Activated CD4-positive, alpha-beta T cell treated with anti-CD3 and anti-CD28 coated beads for 1 hour (primary cell): Measurements from ENCODE around the gene USP49.

Experiments used
- DNase-seq: peaks from one replicate; pipeline ENCODE4 v3.0.0-alpha.2; 2020

Gene USP49

DNA sequence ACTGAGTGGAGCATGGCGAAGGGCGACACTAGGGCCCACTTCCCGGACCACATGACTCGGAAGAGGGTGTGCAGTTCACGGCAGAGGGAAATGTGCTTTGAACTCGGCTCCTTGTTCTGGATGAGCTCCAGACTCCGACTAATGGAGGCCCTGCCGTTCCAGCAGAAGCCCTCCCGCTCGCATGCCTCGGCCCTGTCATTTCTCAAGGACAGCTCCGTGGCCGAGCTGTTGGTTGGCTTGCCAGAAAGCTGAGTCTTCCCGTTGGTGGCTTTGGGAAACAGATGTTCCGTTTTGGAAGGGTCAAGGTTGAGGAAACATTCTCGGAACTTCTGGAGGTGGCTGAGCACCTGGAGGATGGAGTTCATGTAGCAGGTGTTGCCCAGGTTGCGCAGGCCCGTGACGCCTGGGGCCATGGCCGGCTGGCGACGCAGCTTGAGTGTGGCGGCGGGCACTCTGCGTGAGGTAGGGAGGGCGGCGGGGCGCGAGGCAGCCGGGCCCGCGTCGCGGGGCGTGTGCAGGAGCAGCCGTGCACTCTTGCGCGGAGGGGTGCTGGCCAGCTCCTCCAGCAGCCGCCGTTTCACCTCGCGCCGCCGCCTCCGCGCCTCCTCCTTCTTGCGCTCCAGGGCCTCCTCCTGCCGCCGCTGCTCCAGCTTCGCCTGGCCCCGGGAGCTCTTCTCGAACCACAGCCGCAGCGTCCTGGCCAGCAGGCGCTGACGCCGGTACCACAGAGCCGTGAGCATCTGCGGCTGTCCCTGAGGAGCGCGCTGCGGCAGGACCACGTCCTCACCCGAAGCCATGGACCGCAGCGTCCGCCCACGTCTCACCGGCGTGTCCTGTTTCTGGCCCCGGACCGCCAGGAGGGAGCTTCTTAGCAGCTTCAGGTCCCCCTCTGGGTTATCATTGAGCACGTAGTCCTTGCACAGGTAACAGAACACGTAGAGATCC lies 89.1 kb downstream of the USP49 start:
- DNase-seq: no peak

DNA sequence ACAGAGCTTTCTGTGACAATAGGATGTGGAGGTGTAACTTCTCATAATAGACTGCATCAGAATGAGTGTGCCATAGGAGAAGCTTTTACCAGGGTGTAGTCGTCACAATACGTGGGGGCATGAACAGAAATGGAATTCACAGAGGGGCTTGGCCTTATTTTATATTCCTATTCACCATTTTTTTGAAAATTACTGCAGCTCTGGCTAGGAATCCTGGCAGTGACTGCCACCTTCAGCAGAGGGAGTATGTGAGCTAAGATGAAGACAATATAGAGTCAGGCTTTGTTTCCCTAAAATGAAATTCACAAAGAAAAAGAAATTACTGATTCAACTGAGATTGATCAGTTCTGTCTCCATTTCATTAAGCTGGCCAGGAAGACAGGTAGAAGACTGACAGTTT lies 93.8 kb downstream of the USP49 start:
- no peak for DNase-seq

DNA sequence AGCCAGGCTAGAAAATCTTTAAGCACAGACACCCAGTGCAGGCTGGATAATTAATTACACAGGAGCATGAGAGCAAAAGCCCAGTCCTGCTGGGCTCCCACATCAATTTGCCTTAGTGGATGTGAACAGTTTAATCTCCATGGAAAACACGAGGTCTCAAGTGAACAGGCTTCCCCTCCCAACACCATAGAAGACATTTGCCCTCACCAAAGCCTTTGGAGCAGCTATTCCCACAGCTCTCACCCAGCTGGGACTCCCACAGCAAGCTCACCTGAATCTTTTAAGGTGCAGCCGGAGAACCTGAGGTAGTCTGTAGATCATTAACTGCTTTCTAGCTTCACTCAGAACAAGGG lies 95.6 kb downstream of the USP49 start:
- DNase-seq: no peak

DNA sequence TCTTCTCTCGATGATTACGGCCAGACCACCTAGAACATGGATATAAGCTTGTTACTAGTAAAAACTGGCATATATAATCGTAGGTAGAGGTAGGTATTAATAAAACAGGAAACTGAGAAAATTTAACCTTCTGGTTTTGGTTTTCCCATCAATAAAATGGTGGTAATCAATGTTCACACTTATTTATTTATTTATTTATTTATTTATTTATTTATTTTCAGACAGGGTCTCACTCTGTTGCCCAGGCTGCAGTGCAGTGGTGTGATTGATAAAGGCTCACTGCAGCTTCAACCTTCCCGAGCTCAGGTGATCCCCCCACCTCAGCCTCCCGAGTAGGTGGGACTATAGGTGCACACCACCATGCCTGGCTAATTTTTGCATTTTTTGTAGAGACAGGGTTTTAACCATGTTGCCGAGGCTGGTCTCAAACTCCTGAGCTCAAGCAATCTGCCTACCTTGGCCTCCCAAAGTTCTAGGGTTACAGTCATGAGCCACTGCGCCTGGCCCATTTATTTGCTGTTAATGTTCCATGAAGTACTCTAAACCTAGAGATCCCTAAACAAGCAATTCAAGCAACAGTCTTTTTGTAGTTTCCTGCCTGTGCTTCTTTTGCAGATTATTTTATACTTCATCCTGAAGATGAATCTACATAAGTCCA lies 96.1 kb downstream of the USP49 start:
- DNase-seq: no peak

DNA sequence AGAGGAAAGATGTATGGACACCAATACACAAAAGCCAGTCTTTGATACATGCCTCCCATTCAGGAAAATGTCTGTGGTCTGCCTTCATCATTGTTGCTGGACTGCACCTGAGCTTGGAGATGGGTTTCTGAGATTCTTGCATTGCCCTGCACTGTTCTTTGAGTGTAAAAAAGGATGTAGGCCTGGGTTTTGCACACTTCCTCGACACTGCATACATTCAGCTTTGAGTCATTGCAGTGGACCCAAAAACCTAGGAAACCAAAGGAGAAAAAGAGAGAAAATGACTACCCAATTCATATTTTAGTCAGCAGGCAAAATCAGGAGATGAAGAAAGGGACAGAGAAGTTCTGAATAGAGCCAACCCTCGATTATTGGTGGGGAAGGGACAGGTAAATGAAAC lies 98.7 kb downstream of the USP49 start:
- DNase-seq: no peak

DNA sequence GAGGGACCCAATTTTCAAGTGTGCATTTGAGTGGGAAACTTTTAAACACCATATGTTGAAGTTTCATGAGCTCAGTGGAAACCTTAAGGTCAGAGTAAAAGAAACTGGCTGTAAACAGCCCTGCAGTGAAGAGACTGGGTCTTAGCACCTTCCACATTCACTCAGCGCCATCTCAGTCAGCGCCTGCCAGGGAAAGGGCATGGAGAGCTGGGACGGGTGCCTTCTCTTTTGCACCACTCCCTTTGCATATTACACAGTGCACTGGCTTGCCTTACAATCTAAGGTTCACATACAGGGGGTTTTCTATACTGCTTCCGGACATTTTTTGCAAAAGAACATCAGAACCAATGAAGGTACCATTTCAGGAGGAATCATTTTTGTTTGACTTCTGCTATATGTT lies 103.2 kb downstream of the USP49 start:
- DNase-seq: no peak

DNA sequence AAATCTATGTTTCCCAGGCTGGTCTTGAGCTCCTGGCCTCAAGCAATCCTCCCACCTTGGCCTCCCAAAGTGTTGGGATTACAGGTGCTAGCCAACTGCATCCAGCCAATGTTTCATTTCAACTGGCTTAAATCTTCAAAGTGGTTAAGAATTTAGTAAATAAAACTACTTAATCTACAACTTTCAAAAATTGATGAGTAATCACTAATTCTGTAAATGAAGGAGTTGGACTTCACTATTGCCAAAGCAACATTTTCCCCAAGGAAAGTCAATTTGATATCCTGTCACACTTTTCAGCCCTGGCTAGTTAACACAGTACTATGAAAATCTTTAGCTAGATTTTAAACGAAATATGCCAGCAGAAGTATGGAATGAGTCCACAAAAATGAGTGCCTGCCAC lies 103.9 kb downstream of the USP49 start:
- DNase-seq: no peak

DNA sequence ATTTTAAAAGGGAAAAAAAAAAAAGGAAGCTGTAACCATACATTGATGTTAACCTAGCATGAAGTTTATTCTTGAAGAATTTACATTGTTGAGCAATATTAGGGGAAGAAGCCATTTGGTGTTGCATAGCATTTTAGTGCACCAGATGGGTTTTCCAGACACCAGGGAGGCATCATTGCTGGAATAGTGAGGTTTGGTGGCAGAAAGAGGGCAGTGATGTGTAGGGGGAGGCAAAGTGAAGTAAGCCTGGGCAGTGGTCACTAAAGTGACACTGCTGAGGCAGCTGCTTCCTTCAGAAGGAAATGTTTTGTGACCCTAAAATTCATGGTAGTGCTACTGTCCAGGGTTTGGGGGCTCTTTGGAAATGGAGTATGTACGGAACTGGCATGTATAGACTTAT lies 105.1 kb downstream of the USP49 start:
- DNase-seq: no peak

DNA sequence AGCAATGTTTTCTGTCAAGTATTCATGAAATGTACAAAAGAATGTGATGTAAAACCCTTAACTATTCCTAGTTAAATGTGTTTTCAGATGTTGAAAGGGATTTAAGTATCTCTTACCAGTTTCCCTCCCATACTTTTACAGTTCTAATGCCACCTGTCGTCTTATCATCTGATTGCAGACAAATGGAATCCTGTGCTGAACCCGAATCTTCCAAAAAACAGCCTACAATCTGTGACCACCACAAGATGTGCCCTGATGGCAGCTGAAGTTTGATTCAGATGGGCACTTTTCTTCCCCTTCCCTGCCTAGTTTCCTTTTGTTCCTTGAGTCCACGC lies 105.8 kb downstream of the USP49 start:
- DNase-seq: no peak

DNA sequence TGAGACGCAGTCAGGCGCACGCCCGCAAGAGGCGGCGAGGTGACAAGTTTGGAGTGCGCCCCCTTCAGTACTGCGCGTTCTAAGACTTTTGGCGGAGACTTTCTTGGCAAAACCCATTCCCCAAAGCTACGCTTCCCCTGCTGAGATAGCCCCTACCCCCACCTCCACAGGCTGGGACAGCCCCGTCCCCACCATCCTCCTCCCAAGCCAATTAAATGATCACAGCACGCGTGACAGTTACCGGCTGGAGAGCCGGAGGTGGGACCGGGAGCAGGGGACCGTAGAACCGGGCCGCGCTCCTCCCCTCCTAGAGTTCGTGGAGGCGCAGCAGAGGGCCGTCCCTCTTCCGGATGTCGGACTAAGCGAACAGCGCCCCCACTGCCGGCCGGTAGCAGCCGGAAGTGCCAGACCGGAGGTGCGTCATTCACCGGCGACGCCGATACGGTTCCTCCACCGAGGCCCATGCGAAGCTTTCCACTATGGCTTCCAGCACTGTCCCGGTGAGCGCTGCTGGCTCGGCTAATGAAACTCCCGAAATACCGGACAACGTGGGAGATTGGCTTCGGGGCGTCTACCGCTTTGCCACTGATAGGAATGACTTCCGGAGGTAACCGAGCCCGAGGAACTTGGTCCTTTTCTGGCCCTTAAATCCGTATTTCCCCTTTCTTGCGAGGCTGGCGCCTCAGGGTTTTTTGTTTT lies 107.8 kb downstream of the USP49 start, which contains the start of gene TOMM6:
Gene TOMM6, plus strand, starts transcription at position 476 of the 699 bp plus-strand sequence. Its CDS starts 4 bp downstream, at position 480.
- DNase-seq: peak; percentile 92

DNA sequence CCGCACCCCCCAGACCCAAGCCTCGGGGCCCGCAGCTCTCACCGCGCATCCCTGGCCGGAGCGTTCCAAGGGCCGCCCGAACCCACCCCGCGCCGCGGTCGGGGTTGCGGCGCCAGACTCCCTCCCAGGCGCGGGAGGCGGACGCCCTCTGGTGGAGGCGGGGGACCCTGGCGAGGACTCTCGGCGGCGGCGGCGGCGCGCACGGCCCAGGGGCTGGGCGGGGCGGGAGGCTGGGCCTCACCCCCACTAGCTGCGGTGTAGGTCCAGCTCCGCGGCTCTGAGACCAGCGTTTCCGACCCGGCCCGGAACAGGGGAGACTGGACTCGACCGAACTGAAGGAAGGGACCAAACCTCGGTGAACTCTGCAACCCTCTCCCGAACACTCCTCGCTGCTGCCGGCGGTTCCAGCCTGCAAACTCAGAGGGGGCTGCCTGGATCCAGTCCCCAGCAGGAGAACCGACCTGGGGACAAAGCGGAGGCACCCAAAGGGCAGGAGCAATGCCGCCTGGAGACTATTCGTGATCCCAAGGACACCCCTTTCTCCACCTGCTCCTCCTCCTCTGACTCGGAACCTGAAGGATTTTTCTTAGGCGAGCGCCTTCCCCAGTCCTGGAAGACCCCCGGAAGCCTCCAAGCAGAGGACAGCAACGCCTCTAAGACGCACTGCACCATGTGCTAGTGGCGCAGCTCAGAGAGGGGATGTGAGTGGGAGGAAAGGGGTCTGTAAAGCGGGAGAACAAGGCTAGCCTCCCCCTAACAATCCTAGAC lies 108.5 kb downstream of the USP49 start:
- DNase-seq: peak; percentile 80

DNA sequence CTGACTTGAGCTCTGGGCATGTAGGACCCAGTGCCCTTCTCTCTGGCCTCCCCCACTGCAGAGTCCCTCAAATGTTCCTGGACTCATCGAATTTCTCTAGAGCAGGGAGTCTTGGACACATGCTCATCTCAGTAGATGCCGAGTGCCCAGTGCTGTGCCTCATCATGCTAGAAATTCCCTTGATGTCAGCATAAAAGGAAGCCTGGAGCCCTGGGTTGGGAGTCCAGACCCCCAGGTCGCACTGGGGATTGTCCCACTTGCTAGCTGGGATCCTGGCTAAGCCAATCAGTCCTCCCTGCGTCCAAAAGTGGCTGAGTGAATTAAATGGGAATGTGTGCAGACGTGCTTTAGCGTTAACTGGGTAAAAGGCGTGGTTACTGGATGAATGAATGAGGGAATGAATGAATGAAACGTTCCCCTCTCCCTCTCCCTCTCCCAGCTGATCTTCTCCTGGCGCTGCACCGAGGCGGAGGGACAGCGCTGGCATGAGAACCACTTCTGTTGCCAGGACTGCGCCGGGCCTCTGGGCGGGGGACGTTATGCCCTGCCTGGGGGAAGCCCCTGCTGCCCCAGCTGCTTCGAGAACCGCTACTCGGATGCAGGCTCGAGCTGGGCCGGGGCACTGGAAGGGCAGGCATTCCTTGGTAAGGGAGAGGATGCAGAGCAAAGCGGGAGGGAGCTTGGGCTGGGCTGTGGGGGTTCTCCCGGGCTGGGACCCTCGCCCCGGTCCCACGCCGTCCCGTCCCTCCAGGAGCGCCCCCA lies 109.3 kb downstream of the USP49 start:
- no peak for DNase-seq

DNA sequence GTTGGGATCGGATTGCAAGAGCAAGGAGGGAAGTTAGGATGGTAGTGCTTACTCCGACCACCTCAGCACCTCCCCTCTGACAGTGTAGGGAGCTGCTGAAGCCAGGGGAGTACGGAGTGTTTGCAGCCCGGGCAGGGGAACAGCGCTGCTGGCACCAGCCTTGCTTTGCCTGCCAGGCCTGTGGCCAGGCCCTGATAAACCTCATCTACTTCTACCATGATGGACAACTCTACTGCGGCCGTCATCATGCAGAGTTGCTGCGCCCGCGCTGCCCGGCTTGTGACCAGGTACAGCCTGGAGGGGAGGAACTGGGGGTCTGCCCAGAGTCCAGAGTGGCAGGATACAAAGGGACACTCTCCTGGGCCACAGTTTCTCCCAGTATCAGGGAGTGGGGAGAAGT lies 109.9 kb downstream of the USP49 start:
- DNase-seq: no peak

DNA sequence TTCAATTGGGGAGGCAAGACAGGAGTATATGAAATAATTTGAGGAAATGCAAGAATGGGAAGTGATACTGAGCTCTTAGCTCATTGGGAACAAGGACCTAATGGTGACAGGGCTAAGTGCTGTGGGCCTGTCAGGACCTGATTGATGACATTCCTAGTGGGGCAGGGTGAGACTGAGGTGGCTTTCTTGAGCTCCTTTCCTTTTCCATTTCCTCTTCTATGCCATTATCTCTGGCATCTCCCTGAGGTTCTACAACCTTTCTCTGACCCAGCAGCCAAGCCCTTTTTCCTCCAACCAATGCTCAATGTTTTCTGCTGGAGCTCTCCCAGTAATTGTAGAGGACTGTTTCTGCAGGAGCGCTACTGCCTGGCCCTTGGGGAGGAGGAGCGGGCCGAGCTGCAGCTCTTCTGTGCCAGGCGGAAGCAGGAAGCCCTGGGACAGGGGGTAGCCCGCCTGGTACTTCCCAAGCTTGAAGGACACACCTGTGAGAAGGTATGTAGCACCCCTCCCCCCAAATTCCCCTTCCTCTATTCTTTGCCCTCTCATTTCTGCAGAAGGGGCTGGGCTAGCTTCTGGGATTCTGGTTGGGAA lies 110.5 kb downstream of the USP49 start:
- DNase-seq: no peak

DNA sequence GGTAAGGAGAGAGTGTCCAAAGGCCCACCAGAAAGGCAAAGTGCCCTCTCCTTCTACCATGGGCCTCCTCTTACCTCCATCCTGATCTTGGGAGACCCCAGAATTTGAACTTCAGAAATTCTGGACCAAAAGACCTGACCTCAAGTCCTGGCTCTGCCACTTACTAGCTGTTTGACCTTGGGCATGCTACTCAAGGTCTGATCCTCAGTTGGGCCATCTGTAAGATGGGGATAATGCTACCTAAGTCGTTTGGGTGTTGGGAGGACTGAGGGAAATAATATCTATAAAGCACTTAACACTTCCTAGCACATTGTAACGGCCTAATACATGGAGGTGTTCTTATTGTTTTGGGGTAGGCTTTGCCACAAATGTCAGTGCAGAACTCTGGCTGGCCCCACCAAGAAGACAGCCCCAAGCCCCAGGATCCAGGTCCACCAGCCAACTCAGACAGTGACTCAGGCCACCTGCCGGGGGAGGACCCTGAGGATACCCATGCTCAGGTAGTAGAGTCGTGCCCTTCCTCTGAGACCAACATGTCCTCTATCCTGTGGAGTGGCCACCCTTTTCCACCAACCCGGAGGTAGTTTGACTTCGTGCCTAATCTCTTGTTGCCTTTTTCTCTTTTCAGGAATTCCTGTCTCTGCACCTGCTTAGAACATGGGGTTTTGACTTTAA lies 111.9 kb downstream of the USP49 start:
- no peak for DNase-seq

DNA sequence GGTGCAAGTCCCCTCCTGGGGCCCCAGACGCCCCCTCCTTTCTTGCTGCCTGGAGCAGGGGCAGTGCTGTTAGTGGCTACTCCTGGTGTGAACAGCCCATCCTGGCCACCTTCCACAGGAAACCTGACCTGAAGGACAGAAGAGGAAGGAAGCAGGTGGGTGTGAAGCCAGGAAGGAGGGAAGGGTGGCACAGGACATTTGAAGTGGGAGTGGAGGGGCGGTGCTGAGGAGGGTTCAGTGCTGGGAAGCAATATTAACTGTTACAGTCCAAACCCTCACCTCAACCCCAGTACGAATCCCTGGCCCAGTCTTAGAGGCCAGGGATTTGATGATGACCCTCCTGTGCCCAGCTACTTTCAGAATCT lies 113.8 kb downstream of the USP49 start:
- DNase-seq: no peak

DNA sequence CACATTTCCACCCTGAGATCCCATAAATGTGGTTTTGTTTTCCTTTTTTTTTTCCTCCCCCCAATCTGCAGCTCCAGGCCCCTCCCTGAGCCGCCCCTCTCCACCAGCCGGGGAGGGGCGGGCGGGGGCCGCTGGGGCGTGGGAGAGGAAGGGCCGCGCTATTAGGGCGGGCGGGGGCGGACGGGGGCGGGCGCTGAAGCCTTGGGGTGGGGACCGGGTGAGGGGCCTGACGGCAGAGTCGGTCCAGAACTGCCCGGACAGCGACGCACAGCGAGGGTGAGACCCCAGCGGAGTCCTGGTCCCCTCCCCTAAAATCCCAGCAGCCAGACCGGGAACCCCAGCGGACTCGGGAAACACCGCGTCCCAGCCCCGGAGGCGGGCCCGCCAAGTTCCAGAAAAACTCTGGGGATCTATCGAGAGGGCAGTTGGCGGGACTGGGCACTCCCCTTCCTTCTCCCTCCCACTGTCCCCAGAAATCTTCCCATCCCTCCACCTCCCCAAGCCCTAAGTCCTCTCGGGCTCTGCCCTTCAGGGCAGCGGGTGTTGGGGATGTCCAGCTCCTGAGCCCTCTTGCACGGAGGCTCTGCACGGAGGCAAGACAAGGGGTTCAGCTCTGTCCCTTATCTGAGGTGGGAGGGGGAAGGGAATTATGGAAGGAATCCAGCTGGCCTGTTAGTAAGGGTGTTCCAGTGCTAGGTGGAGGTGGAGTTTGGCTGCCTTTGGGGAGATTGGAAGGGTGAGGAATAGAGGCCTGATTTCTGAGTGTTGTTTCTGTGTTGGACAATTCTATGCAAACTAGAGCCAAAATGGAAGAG lies 114.4 kb downstream of the USP49 start, which contains the start of gene PRICKLE4:
Gene PRICKLE4, plus strand, starts transcription at position 232 of the 815 bp plus-strand sequence. CDS start 2,692 bp downstream, outside the sequence.
- no peak for DNase-seq

DNA sequence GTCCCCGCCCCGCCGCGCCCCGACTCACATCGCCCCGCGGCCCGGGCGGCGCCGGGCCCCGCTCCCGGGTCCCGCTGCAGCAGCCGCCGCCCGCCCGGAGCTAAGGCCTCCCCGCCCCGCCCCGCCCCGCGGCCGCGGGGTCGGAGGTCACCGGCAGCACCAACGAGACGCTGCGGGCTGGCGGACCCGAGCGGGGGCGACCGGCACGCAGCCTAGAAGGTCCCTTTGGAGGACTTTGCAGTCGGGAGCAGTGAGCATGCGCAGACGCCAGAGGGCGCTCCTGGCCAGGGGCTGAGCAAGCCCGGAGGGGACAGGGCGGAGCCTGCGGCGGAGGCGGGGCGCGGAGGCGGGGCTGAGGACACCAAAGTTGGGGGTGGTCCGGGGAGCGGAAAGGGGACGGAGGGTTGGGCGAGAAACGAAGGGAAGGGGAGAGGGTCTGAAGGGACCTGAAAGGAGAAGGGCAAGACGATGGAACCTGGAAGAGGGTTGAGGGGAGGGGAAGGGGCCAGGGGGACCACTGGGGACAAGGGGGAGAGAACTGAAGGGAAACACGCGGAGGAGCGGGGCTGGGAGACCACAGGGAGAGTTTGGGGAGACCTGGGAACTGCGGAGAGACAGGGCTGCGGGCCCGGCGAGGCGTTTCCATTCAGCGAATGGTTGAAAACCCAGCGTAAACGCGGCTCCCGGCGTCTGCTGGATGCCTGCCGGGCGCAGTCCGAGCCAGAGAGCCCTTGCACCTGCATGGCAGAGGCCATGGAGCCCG lies 115.2 kb downstream of the USP49 start, which contains the start of gene FRS3:
Gene FRS3, minus strand, starts transcription at position 113 of the 763 bp plus-strand sequence. CDS start 2,913 bp downstream, outside the sequence.
- DNase-seq: peak; percentile 99

DNA sequence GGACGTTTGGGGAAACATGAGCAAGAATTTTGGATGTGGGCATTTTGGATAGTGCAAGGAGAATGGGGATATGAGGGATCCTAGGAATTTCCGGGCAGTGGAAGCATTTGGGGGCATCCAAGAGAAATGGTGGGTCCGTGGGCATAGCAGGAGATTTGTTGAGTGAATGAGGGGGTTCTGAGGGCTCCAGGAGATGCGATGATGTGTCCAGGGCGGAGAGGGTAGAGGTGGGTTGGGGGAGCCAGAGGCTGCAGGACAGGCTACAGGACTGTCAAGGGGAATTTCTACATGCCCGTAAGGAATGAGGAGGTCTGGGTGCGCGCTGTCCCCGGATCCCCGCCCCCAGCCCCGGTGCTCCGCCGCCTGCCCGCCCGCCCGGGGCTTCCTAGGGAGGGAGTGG lies 115.8 kb downstream of the USP49 start:
- DNase-seq: no peak
